SK-N-SH treated with all-trans-retinoic acid at 6 μM for 48 hours (cell line): Measurements from ENCODE around the gene DHX8.

ENCODE experiments used
- ARNTL ChIP-seq: fragments of 450-650 bp; formaldehyde crosslinking; IDR thresholded peaks from 2 replicates; pipeline ENCODE4 v1.5.0; 2020; ENCODE audit warnings: low read depth, mild to moderate bottlenecking, moderate library complexity, borderline replicate concordance
- GLIS3 ChIP-seq: fragments of 250-450 bp; sonication (Bioruptor Pico); IDR thresholded peaks from 2 replicates; pipeline ENCODE4 v1.5.0; 2020; ENCODE audit warnings: mild to moderate bottlenecking, moderate library complexity
- OSR1 ChIP-seq: fragments of 250-450 bp; sonication (Bioruptor Pico); IDR thresholded peaks from 2 replicates; pipeline ENCODE4 v1.8.0; 2022; ENCODE audit warnings: moderate library complexity, mild to moderate bottlenecking, inconsistent platforms
- PPARA ChIP-seq: fragments of 250-450 bp; sonication (Bioruptor Pico); IDR thresholded peaks from 2 replicates; pipeline ENCODE4 v1.5.0; 2020; ENCODE audit warnings: mild to moderate bottlenecking, borderline replicate concordance
- ZC3H10 ChIP-seq: fragments of 250-450 bp; sonication (Bioruptor Pico); IDR thresholded peaks from 2 replicates; pipeline ENCODE4 v1.5.1; 2021; ENCODE audit warnings: mild to moderate bottlenecking, moderate library complexity
- TF ChIP-seq, protein P1 (sequence below): fragments of 250-450 bp; sonication (Bioruptor Pico); IDR thresholded peaks from 2 replicates; pipeline ENCODE4 v1.5.1; 2020; ENCODE audit warnings: low read depth, mild to moderate bottlenecking, moderate library complexity
- TF ChIP-seq, protein P2 (sequence below): fragments of 250-450 bp; sonication (Bioruptor Pico); IDR thresholded peaks from 2 replicates; pipeline ENCODE4 v1.5.1; 2021; ENCODE audit warnings: mild to moderate bottlenecking, moderate library complexity
- TF ChIP-seq, protein P3 (sequence below): fragments of 250-450 bp; sonication (Bioruptor Pico); IDR thresholded peaks from 2 replicates; pipeline ENCODE4 v1.8.0; 2021; ENCODE audit warnings: low read depth, mild to moderate bottlenecking, moderate library complexity, borderline replicate concordance
- TF ChIP-seq, protein P4 (sequence below): fragments of 250-450 bp; sonication (Bioruptor Pico); IDR thresholded peaks from 2 replicates; pipeline ENCODE4 v1.8.0; 2020; ENCODE audit warnings: mild to moderate bottlenecking, moderate library complexity, borderline replicate concordance

DNA sequence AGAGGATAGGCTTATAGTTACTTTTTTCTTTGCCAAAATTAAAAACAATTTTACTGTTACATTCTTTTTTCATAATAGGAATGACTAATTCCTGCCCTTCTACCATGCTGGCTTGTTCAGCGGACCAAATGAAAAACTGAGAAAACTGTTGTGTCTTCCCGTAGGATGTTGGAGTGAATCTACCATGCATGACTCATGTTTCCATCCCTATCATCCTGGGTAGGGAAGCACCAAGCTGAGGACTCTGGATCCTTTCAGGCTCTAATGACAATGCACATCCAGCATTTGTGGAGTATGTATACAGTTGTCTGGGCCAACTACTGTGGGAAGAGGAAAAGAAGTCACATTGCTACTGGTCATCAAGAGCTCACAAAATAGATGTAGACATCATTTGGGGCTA lies 41.1 kb upstream of the DHX8 start:
- TF ChIP-seq, protein P1, sequence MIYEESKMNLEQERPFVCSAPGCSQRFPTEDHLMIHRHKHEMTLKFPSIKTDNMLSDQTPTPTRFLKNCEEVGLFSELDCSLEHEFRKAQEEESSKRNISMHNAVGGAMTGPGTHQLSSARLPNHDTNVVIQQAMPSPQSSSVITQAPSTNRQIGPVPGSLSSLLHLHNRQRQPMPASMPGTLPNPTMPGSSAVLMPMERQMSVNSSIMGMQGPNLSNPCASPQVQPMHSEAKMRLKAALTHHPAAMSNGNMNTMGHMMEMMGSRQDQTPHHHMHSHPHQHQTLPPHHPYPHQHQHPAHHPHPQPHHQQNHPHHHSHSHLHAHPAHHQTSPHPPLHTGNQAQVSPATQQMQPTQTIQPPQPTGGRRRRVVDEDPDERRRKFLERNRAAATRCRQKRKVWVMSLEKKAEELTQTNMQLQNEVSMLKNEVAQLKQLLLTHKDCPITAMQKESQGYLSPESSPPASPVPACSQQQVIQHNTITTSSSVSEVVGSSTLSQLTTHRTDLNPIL (CRISPR knock-in tag), result no peak
- TF ChIP-seq ARNTL, result no peak
- TF ChIP-seq OSR1 (CRISPR knock-in tag), result no peak
- TF ChIP-seq, protein P2, sequence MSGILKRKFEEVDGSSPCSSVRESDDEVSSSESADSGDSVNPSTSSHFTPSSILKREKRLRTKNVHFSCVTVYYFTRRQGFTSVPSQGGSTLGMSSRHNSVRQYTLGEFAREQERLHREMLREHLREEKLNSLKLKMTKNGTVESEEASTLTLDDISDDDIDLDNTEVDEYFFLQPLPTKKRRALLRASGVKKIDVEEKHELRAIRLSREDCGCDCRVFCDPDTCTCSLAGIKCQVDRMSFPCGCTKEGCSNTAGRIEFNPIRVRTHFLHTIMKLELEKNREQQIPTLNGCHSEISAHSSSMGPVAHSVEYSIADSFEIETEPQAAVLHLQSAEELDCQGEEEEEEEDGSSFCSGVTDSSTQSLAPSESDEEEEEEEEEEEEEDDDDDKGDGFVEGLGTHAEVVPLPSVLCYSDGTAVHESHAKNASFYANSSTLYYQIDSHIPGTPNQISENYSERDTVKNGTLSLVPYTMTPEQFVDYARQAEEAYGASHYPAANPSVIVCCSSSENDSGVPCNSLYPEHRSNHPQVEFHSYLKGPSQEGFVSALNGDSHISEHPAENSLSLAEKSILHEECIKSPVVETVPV (CRISPR knock-in tag), result no peak
- no peak for TF ChIP-seq ZC3H10 (CRISPR knock-in tag)
- no peak for TF ChIP-seq GLIS3 (CRISPR knock-in tag)
- TF ChIP-seq, protein P3, sequence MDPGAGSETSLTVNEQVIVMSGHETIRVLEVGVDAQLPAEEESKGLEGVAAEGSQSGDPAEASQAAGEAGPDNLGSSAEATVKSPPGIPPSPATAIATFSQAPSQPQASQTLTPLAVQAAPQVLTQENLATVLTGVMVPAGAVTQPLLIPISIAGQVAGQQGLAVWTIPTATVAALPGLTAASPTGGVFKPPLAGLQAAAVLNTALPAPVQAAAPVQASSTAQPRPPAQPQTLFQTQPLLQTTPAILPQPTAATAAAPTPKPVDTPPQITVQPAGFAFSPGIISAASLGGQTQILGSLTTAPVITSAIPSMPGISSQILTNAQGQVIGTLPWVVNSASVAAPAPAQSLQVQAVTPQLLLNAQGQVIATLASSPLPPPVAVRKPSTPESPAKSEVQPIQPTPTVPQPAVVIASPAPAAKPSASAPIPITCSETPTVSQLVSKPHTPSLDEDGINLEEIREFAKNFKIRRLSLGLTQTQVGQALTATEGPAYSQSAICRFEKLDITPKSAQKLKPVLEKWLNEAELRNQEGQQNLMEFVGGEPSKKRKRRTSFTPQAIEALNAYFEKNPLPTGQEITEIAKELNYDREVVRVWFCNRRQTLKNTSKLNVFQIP (CRISPR knock-in tag), result no peak
- TF ChIP-seq, protein P4, sequence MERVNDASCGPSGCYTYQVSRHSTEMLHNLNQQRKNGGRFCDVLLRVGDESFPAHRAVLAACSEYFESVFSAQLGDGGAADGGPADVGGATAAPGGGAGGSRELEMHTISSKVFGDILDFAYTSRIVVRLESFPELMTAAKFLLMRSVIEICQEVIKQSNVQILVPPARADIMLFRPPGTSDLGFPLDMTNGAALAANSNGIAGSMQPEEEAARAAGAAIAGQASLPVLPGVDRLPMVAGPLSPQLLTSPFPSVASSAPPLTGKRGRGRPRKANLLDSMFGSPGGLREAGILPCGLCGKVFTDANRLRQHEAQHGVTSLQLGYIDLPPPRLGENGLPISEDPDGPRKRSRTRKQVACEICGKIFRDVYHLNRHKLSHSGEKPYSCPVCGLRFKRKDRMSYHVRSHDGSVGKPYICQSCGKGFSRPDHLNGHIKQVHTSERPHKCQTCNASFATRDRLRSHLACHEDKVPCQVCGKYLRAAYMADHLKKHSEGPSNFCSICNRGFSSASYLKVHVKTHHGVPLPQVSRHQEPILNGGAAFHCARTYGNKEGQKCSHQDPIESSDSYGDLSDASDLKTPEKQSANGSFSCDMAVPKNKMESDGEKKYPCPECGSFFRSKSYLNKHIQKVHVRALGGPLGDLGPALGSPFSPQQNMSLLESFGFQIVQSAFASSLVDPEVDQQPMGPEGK (CRISPR knock-in tag), result no peak
- TF ChIP-seq PPARA, result no peak
